Retinal pigment epithelial cell (primary cell): ENCODE results near the gene HIRIP3.

Experiments used
- DNase-seq: peaks from one replicate; pipeline ENCODE4 v3.0.0-alpha.2; 2010; ENCODE audit warnings: low read depth
- H3K4me3 ChIP-seq: 2 replicates; pipeline ENCODE4 v1.5.1; 2011; ENCODE audit warnings: mild to moderate bottlenecking, low read length, control low read depth, moderate library complexity
- TF ChIP-seq, protein P1 (sequence below): conservative IDR thresholded peaks from 2 replicates; pipeline ENCODE4 v1.5.1; 2011; ENCODE audit warnings: low read depth, low read length, control low read depth, inconsistent platforms

HIRIP3 gene

DNA sequence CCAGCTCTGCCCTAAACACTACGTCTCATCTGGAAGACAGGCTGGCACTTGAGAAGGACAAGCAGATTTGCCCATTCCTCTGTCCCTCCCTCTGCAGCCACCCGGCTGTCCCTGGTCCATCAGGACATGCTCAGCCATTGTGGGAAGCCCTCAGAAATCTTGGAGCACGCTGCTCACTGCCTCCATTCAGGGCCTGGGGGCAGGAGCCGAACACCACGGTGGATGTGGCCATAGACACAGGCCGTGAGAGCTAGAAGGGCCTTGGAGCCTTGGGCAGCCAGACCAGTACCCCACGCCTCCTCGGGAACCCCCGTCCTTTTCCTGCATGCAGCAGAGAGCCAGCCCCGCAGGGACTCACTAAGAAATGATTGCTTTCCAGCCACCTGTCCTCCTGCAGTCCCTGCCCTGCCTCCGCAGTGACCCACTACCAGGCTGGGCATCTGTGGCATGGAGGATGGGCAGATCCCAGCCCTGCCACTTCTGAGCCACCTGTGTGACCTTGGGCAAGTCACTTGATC is 12.0 kb upstream of the HIRIP3 start:
- TF ChIP-seq, protein P1, sequence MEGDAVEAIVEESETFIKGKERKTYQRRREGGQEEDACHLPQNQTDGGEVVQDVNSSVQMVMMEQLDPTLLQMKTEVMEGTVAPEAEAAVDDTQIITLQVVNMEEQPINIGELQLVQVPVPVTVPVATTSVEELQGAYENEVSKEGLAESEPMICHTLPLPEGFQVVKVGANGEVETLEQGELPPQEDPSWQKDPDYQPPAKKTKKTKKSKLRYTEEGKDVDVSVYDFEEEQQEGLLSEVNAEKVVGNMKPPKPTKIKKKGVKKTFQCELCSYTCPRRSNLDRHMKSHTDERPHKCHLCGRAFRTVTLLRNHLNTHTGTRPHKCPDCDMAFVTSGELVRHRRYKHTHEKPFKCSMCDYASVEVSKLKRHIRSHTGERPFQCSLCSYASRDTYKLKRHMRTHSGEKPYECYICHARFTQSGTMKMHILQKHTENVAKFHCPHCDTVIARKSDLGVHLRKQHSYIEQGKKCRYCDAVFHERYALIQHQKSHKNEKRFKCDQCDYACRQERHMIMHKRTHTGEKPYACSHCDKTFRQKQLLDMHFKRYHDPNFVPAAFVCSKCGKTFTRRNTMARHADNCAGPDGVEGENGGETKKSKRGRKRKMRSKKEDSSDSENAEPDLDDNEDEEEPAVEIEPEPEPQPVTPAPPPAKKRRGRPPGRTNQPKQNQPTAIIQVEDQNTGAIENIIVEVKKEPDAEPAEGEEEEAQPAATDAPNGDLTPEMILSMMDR = no peak
- H3K4me3 ChIP-seq = no peak overlapping the region
- no peak for DNase-seq

DNA sequence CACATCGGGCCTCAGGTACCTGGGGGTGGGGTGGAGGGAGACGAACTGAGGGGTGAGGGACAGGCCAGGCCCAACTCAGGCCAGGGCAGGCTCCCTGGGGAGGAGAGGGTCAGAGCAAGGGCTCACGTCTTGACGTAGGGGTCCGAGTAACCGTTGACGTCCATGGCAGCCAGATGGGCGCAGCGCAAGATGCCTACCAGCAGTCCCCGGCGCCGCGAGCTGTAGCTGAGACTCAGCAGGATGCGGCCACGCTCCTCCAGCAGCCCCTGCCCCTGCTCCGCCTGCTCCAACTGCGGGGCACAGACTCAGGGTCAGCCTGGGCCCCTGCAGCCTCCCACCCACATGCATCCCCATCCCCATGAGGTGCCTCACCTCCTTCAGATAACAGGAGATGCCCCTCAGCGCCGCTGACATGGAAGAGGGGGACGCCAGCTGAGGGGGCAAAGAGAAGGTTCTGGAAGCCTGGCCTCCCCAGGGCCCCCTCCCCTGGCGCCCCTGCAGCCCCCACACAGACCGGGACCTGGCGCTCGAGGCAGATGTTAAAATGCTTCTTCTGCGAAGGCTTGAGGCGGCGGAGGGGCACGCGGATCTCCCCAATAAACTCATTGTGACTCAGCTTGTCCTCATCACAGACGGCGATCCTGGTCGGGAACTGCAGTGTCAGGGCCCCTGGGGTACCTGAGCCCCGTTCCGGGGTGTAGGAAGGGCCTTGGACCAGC is 11.4 kb upstream of the HIRIP3 start:
- no peak for DNase-seq
- H3K4me3 ChIP-seq = no peak overlapping the region
- TF ChIP-seq, protein P1 = no peak

DNA sequence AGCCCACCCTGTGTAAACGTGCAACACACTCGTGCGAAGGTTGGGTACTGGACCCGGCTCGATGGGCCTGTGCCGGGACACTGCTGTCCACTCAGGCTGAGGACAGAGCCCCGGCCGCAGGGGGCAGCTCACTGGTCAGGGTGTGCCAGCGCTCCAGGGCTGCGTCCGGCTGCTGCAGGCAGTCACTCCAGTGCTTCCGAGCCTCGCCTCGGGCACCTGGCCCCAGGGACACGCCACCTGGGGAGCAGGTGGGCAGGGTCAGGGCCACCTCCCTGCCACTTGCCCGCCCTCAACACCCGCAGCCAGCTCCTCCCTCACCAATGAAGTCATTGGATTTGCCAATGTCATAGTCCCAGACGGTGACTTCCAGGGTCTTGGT is 10.7 kb upstream of the HIRIP3 start:
- DNase-seq = no peak
- H3K4me3 ChIP-seq = no peak overlapping the region
- TF ChIP-seq, protein P1 = no peak

DNA sequence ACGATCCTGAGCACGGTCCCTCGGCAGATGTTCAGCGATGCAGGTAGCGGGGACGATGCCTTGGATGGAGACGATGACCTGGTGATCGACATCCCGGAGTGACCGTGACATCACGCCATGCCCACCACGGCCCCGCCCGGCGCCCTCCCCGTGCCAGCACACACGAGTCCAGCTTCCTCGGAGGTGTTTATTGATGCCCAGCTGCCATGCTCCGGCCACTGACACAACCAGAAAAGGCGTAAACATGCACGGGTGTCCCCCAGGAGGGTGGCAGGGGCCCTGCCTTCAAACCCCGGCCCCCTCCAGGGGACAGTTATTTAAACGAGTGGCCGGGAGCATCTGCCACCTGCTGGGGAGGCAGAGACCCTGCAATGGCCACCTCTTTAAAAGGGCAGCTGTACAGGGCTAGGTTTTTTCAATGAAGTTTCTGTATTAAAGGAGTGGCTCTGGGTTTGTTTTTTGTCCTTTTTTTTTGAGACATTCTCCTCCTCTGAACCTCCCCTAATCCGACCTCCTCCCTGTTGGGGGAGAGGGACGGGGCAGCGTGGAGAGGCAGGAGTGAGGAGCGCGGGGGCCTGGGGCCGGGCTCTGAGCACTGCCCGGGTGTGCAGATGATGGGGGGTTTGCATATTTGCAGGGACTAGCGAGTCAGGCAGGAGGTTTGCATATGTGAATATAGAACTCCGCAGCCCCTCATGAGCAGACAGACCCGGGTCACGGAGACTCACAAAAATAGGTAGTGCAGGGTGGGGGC is 10.1 kb upstream of the HIRIP3 start:
- no peak for DNase-seq
- TF ChIP-seq, protein P1 = peak; percentile 86
- H3K4me3 ChIP-seq = no peak overlapping the region

DNA sequence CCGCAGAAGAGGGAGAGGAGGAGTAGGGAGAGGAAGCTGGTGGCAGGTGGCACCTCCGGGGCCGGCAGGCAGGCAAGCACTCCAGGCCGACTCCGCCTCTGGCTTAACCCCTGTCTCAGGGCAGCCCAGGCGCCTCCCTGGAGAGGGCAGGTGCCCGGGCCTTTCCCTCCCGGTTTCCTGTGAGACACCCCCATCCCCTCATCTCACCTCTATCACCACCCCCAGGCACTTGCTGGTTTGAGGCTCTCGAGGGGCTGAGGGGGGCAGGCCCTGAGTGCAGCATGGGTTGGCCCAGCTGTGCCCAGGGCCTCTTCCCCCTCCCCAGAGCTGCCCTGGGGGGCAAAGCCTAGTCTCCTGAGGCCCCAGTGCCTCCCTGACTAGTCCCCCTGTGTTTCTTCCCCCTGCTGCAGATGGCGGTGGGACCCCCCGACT is 9.4 kb upstream of the HIRIP3 start:
- TF ChIP-seq, protein P1 = no peak
- no peak overlapping the region for H3K4me3 ChIP-seq
- no peak for DNase-seq

DNA sequence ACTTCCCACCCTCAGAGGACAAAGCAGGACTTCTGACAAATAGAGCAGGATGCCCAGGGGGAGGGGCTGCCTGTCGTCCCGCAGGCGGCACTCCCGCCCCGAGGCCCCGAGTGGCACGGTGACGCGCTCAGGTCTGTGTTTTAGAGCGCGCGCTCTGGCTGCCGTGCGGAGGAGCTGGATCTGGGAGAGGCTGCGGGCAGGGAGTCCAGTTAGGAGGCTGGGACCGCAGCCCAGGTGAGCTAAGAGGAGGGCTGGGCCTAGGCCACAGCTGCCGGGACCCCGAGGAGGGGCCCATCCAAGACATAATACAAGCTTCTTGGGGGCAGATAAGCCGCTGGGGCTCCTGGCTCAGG is 9.0 kb upstream of the HIRIP3 start:
- no peak for DNase-seq
- TF ChIP-seq, protein P1 = no peak
- H3K4me3 ChIP-seq = no peak overlapping the region
